DND-41 (cell line): ENCODE measurements around the gene ZIC4.

ENCODE experiments used
- EZH2 ChIP-seq: IDR thresholded peaks from 3 replicates; pipeline ENCODE4 v1.6.1; 2012; ENCODE audit warnings: borderline replicate concordance, low read depth, mild to moderate bottlenecking, moderate library complexity, low read length, inconsistent platforms; ENCODE audit not compliant: severe bottlenecking
- TF ChIP-seq, protein P1 (sequence below): IDR thresholded peaks from 2 replicates; pipeline ENCODE4 v1.5.1; 2012; ENCODE audit warnings: borderline replicate concordance, low read length, moderate library complexity, mild to moderate bottlenecking; ENCODE audit not compliant: poor library complexity, severe bottlenecking; ENCODE audit errors: extremely low read depth

DNA sequence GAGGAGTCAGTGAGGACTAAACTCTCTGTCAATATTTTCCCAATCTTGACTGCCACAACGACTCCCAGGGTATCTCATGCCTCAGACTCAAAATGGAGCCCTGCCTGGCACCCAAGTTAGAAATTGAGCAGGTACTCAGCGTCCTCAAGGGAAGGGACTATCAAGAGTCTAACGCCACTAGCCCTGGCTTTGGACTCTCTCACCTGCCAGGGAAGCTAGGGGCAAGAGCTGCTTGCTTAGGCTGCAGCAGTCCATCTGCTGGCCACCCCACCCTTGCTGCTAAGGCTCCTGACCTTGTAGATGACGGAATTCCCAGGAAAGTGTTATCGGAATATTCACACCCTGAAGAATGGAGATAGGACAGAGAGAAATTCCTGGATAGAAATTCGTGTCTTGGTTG, 33.0 kb downstream of the ZIC4 start:
- TF ChIP-seq, protein P1, sequence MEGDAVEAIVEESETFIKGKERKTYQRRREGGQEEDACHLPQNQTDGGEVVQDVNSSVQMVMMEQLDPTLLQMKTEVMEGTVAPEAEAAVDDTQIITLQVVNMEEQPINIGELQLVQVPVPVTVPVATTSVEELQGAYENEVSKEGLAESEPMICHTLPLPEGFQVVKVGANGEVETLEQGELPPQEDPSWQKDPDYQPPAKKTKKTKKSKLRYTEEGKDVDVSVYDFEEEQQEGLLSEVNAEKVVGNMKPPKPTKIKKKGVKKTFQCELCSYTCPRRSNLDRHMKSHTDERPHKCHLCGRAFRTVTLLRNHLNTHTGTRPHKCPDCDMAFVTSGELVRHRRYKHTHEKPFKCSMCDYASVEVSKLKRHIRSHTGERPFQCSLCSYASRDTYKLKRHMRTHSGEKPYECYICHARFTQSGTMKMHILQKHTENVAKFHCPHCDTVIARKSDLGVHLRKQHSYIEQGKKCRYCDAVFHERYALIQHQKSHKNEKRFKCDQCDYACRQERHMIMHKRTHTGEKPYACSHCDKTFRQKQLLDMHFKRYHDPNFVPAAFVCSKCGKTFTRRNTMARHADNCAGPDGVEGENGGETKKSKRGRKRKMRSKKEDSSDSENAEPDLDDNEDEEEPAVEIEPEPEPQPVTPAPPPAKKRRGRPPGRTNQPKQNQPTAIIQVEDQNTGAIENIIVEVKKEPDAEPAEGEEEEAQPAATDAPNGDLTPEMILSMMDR = no peak
- no peak for TF ChIP-seq EZH2
